K562 (cell line): Measurements from ENCODE around the gene SLC23A2.

Experiments used
- EZH2 ChIP-seq: IDR thresholded peaks from 2 replicates; pipeline ENCODE4 v1.6.1; 2012; ENCODE audit warnings: low read depth, mild to moderate bottlenecking, inconsistent platforms, low read length, borderline replicate concordance
- MXI1 ChIP-seq: IDR thresholded peaks from 2 replicates; pipeline ENCODE4 v1.6.1; 2011; ENCODE audit warnings: low read depth, mild to moderate bottlenecking, improper control_type of control experiment, low read length
- RERE ChIP-seq: sonication (generic); formaldehyde crosslinking; IDR thresholded peaks from 2 replicates; pipeline ENCODE4 v1.8.0; 2023; ENCODE audit warnings: missing genetic modification reagents, mild to moderate bottlenecking, borderline replicate concordance
- ZBTB7A ChIP-seq: IDR thresholded peaks from 2 replicates; pipeline ENCODE4 v1.6.1; 2011; ENCODE audit warnings: low read depth, mild to moderate bottlenecking, low read length, moderate library complexity, borderline replicate concordance; ENCODE audit not compliant: control insufficient read depth
- ZNF239 ChIP-seq: fragments of 250-450 bp; sonication (Bioruptor Pico); IDR thresholded peaks from 2 replicates; pipeline ENCODE4 v1.4.0; 2020; ENCODE audit warnings: mild to moderate bottlenecking
- TF ChIP-seq, protein P1 (sequence below), 3 experiments: IDR thresholded peaks in 2 of 3; conservative IDR thresholded peaks in 1 of 3; 2 replicates each; pipeline ENCODE4 v1.5.1; 2011 to 2012; ENCODE audit warnings: low read length in 3 of 3, mild to moderate bottlenecking in 3 of 3, control low read depth in 2 of 3, improper control_type of control experiment in 1 of 3, inconsistent platforms in 1 of 3, low read depth in 1 of 3, mixed read lengths in 1 of 3, moderate library complexity in 1 of 3; ENCODE audit not compliant: insufficient read depth in 2 of 3

DNA sequence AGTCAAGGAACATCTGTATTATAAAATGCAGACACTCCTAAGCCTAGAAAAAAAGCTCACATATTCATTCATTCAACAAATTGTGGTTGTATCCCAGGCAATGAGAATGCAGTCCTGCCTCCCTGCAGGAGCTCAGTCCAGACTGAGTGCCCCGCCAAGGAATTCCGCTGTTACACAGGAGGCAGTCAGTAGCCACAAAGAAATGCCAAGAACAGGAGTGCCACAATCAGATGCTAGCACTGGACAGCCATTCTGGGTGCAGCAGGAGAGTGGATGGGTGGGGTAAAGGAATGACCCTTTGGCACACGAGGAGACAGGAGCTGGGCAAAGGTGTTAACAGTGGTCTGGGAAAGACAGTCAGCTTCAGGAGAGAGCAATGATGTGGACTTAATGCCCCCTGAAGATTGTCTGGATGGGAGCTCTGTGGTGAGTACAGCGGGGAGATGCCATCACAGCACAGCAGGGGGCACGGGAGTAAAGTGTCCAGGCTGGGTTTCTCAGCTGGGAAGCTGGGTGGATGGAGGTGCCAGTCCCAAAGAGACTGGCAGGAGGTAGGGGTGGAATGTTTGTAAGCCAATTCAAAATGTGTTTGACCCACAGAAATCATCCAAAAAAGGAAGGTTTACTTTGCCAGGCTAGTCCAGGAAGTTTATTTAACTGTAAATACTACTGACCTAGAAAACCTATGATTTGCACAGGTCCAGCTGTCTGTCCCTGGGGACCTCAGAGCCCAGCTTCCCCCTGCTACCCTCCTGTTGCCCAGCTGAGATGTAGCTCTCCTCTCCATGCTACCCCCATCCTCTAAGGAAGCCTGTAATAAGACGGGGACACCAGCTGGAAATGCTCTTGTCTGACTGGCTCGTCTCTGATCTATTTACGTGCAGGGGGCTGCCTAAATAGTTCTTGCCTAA is 84.1 kb downstream of the SLC23A2 start:
- TF ChIP-seq EZH2 = no peak
- TF ChIP-seq ZBTB7A = no peak
- no peak for TF ChIP-seq MXI1
- TF ChIP-seq, protein P1, sequence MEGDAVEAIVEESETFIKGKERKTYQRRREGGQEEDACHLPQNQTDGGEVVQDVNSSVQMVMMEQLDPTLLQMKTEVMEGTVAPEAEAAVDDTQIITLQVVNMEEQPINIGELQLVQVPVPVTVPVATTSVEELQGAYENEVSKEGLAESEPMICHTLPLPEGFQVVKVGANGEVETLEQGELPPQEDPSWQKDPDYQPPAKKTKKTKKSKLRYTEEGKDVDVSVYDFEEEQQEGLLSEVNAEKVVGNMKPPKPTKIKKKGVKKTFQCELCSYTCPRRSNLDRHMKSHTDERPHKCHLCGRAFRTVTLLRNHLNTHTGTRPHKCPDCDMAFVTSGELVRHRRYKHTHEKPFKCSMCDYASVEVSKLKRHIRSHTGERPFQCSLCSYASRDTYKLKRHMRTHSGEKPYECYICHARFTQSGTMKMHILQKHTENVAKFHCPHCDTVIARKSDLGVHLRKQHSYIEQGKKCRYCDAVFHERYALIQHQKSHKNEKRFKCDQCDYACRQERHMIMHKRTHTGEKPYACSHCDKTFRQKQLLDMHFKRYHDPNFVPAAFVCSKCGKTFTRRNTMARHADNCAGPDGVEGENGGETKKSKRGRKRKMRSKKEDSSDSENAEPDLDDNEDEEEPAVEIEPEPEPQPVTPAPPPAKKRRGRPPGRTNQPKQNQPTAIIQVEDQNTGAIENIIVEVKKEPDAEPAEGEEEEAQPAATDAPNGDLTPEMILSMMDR (IDR thresholded peaks at IDR 0.05 in 2 of 3, conservative IDR thresholded peaks at IDR 0.05 in 1 of 3; ENCODE audit: insufficient read depth in 2 of 3, low read depth in 1 of 3, low read length in 3 of 3) = no peak
- no peak for TF ChIP-seq RERE (CRISPR knock-in tag)
- no peak for TF ChIP-seq ZNF239
